ENCODE data around the gene HMGA1. TPM values are rescaled to one million over a fixed set of nuclear protein-coding genes. Genes with fewer than 3 reads are reported as not detected.

The HMGA1 gene
- polyA plus RNA-seq, 1 donor: 123 TPM

DNA sequence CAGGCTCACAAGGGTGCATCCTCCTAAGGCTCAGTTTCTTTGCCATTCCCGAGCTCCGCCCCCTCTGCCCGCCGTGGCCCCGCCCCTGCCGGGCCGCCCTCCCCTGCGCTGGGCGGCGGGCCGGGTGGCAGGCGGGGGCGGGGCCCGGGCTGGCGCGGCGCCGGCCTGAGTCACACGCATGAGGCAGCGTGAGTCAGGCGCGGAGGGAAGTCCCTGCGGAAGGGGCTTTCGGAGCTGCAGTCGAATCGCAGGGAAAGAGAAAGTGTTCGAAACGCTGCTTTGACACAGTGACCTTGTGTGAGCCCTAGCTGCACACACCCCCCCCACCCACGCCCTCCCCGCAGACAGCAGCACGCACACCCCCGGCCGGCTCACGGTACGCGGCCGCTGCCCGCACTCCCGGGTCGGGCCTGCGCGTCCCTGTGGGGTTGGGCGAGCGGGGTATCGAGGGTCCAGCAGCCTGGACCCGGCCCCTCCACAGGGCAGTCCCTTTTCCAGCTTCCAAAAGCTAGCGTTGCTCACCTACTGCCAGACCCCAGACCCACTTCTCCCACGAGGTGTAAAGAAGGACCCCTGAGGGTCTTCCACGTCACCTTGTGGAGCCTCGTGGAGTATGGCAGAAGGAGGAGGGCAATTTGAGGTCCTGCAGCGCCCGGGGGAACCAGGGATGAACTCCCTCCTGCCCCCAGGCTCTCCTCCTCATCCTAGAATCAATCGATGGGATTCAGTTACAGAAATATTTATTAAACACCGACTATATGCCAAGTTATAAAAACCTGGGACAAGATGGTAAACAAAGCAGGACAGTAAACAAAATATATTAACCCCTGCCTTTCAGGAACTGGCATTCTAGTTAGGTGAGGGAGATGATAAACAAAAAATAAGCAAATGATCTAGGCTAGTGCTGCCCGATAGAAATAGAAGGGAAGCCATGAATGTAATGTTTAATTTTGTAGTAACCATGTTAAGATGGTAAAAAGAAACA is 12.4 kb upstream of the HMGA1 start:
- DNase-seq: peak; percentile 90

DNA sequence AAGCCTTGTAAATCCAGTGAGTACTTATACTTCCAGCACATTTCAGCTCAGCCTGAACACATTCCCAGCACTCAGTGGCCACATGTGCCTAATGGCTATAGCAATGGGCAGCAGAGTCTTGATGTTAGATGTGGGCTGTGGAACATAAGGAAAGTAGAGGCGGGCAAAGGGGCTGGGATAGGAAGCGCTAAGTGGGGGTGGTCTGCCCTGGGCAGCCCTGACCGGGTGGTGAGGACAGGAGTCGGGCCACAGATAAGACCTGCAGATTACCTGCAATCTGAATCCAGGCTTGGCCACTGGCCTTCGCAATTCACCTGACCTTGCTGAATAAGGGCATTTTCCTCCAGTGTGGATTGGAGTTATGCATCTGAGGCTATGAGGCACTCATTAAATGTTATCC is 11.1 kb upstream of the HMGA1 start:
- no peak for DNase-seq

DNA sequence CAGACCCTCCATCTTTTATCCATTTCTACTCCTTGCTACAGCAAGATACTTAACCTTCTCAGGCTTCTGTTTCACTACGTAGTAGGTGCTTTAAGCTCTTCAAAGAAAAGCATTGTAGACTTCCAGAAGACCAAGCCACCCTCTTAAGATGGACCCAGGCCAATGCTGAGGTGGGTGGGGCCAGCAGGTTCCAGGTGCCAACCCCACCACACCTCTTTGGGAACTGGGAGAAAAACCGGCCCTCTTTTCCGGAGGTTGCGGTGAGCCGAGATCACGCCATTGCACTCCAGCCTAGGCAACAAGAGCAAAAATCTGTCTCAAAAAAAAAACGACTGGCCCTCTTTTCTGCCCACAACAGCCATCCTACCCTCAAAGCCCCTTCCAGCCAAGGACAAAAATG is 10.6 kb upstream of the HMGA1 start:
- no peak for DNase-seq

DNA sequence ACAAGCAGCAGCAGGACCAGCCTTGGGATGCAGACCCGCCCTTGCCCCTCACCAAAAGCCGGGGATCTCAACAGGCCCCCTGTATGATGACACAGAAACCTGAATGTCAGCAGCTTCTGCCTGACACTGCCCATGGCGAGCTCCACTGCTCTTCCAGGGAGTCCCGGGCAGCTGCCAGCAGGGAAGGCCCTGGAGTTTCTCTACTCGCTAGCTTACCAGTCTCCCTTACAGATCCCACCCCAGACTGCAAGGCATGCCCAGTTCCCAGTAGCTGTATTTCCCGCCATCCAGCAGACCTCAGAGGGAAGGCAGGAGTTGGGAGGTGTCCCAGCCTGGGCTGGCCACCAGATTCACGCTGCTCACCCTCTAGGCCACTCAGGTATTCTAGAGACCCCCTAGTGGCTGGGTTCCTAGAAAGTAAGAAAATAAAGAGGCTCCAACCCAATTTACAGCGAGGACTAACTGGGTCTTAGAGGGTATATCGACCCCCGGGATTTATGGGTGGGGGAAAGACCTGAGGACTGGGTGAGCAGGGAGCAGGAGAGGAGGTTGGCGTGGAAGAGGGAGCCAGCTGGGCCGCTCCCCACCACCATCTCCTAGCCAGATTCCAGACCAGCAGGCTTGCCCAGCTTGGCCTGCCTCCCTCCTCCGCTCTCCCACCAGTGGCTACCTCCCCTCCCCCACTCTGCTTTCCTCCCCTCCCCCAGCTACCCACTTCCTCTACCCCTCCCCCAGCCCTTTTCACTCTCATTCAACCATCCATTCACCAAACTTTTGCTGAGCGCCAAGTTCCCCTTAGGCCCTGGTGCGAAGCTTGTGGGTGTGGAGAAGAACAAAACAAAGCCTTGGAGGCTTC is 9.7 kb upstream of the HMGA1 start:
- no peak for DNase-seq

DNA sequence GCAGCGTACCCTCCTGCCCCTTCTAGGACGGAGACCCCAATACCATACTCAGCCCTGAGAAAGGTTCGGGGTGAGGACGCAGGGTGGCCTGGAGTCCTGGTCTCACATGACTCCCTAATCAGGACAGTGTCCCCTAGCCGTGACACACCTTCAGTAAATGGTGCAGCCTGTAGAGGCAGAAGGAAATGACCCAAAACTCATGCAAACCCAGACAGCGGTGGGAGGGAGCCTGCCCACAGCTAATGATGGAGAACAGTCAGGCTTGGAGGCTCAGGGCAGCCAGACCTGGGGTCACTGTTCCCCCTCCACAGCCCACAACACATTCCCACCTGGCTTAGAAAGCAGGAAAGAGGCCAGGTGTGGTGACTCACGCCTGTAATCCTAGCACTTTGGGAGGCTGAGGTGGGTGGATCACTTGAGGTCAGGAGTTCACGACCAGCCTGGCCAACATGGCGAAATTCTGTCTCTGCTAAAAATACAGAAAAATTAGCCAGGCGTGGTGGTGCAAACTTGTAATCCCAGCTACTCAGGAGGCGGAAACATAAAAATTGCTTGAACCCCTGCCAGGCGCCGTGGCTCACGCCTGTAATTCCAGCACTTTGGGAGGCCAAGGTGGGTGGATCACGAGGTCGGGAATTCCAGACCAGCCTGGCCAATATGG is 8.8 kb upstream of the HMGA1 start:
- DNase-seq: no peak

DNA sequence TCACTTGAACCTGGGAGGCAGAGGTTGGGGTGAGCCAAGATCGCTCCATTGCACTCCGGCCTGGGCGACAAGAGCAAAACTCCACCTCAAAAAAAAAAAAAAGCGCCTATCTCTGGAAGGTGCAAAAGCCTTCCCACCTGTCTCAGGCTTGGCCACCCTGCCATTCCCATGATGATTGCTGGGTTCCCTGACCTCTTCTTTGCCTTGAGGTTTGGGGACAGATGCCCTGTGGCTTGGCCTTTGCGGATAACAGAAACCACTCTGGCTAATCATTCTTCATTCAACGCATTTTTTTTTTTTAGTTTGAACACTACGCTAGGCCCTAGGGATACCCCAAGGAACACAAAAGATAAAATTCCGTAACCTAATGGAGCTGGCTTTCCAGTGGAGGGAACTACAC is 6.8 kb upstream of the HMGA1 start:
- DNase-seq: no peak

DNA sequence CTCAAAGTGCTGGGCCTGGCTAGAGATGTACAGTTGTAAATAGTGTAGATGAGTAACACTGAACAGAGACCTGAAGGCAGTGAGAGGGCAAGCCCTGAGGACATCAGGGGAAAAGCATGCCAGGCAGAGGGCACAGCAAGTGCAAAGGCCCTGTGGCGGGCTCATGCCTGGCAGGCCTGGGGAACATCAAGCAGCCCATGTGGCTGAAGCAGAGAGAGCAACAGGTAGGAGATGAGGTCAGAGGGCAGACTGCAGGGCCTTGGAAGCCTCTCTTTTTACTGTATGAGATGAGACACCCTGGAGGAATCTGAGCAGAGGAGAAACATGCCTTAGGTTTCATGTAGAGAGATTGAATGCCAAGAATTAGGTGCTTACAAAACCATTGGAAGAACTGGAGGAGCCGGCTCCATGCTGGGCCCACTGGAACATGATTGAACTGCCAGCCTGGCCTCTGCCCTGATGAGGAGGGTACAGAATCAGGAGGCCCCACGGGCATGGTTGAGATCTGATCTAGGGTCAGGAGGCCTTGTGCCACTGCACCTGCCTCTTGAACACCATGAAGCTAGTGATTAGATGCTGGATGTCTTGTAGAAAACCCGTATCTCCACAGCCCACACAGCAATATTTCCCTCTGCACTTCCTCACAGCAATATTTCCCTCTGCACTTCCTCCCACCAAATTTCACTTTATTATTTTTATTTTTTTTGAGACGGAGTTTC is 5.9 kb upstream of the HMGA1 start:
- DNase-seq: no peak

DNA sequence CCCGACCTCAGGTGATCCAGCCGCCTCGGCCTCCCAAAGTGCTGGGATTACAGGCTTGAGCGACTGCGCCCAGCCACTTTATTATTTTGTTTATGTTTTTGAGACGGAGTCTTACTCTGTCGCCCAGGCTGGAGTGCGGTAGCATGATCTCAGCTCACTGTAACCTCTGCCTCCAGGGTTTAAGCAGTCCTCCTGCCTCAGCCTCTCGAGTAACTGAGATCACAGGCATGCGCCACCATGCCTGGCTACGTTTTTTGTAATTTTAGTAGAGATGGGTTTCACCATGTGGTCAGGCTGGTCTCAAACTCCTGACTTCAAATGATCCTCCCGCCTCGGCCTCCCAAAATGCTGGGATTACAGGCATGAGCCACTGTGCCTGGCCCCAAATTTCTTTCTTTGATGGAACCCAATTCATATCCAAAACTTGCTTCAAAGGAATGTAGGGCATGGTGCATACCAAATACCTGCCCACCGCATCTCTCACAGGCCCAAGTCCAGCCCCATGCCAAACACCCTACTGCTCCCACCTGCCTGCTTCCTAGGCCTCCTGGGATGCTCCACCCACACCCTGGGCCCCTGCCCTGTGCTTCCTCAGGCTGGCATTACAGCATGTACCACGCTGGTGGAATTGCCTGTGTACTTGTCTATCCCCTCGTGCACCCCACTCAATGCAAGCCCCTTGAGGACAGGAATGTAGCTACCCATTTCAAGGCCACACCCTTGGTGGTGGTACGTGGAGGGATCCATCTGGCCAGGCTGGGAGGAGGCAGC is 4.9 kb upstream of the HMGA1 start:
- no peak for DNase-seq

DNA sequence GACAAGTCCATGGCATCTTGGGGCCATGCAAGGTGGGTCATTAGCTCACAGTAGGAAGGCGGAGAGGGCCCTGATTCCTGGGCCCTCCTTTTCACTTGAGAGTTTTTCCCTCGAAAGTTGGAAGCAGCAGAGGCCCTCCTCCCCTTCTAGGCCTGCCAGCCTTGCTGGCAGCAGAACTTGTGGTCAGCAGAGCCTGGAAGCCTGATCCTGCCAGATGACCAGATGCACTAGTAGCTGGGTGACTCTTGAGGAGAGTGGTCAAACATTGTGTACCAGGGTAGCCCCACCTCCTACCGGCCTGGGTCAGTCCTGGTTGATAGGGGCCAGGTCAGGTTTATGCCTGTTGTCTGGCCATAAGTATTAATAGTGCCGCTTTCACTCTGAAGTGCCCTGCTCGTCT is 3.8 kb upstream of the HMGA1 start:
- no peak for DNase-seq

DNA sequence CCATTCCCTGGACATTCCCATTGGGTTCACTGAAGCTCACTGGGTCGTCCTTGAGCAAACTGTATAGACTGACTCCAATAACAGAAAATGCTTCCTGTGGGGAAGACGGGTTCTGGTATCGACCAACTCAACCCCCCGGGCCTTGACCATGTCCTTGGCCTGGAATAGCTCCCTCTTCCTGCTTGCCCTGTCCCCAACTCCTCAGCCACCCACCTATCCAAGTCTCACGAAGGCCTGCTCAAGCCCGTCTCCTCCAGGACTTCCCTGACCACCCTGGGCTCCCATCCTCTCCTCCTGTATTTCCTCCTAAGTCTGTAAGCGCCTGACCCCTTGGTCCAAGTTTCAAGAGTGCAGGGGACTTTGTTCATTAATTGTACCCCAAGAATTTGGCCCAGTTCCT is 2.8 kb upstream of the HMGA1 start:
- no peak for DNase-seq

DNA sequence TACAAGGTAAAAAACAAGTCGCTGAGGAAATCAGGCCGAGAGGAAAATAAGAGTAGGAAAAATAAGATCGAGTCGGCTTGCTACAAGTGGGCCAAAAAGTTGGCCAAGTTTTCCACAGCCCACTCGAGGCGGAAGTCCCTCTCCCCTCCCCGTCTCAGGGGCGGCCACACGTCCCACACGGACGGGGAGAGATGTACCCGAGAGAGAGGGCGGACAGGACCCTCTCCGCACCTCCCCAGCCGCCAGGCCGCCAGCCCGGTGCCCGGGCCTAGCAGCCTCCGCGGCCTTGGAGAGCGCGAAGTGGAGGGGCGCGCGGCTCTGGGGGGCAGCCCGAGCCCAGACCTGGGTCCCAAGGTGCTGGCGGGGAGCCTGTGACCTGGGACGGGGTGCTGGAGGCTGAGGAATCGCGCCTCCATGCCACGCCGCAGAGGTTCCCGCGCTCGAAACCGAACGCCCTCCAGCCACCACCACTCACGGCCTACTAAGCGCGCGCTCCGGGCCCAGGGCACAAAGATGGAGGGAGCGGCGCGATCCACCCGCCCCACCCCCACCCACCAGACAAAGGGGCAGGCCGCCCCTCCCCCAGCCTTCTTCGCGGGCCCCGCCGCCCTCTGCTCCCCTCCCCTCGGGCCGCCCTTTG is 1.9 kb upstream of the HMGA1 start:
- no peak for DNase-seq

DNA sequence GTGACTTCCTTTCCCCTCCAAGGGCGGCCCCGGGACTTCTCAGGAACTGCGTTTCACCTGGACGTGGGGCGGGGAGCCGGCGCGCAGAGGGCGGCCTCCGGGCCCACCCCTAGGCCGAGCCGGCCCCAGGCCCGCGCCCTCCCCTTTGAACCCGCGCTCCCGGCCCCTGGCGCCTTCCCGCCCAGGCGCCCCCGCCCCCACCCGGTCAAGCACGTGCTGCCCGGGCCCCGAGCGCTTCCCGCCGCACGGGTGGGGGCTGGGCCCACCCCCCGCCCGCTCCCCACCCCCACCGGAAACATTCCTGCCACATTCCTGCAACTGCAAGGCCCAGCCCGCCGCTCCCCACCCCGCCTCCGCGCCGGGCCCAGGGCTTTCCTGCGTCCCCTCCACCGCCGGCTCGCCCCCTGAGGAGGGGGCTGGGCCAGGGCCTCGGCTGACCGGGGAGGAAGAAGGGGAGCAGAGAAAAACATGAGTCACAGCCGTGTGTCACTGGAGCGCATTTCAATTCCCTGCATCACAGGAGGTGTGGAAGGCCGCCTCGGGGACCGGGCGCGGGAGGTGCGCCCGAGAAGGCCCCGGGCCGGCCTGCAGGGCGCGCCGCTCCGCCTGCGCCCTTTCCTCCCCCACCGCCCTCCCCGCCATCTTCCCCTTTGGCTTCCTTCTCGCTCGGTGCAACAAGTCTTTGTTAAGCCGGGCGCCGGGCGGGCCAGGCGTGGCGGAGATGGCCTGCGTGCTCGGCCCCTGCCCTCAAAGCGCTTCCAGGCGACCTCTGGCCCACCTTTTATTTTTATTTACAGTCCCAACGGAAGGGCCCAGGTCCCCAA is 1.2 kb upstream of the HMGA1 start:
- DNase-seq: no peak

DNA sequence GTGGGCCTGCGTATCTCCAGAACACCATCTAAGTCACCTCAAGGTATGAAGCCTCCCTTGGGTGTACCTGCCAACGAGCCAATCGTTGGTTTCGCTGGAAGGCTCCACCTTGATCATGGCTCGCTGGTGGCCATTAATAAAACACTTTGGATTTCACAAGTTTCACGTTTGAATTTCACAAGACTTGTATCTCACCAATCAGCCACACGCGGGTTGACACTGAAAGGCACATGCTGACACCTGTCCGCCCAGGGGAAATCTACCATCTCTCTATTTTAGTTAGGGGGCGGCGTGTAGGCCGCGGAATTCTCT is 586 bp upstream of the HMGA1 start:
- DNase-seq: no peak

DNA sequence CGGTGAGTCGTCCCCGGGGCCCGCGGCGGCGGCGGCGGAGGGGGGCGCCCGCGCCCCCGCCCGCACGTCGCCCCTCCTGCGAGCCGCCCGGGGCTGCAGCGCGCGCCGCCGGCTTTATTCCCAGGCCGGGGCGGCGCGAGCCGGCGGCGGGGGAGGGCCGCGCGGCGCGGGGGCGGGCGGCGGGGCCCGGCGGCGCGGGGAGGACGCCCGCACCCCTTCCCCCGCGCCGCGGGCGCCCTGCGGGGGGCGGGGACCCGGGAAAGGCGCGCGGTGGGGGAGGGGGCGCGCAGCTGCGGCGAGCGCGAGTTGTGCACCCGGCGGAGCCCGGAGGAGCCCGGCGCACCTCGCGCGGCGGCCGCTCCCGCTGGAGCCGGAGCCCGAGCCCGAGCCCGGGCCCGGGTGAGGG is 646 bp downstream of the HMGA1 start:
- no peak for DNase-seq

DNA sequence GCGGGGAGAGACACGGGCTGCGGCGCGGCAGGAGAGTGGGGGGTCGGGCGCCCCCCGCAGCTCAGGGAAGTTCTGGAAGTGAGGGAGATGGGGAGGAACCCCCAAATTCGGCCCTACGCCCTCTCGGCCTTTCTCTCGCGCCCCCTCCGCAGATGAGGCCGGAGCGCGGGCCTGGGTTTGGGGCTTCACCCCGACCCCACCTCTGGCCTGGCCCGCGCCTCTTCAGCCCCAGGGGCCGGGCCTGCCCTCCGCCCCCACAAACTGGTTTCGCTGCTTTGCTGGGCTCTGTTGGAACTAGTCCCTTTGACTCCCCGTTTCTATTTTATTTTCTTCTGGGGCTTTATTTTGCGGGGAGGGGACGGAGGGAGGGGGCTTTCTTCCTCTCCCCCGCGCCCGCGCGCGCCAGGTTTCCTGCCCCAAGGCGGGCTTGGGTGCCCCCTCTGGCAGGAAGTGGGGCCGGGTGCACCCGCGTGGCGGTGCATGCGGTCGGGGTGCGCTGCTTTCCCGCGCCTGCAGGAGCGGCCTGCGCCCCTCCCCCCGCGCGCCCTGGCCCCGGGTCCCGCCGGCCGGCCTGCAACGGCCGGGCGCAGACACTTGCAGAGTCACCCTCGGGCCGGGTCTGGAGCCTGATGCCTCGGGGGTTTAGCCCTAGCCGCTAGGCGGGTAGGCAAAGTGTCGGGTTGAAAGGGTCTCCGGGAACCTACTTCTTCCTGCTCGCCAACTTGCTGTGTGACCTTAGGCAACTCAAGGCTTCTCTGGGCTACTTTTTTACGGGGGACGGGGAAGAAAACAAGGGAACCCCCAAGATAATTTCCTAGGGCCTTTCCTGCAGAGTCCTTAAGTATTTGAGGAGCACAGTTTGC is 1.3 kb downstream of the HMGA1 start:
- DNase-seq: no peak

DNA sequence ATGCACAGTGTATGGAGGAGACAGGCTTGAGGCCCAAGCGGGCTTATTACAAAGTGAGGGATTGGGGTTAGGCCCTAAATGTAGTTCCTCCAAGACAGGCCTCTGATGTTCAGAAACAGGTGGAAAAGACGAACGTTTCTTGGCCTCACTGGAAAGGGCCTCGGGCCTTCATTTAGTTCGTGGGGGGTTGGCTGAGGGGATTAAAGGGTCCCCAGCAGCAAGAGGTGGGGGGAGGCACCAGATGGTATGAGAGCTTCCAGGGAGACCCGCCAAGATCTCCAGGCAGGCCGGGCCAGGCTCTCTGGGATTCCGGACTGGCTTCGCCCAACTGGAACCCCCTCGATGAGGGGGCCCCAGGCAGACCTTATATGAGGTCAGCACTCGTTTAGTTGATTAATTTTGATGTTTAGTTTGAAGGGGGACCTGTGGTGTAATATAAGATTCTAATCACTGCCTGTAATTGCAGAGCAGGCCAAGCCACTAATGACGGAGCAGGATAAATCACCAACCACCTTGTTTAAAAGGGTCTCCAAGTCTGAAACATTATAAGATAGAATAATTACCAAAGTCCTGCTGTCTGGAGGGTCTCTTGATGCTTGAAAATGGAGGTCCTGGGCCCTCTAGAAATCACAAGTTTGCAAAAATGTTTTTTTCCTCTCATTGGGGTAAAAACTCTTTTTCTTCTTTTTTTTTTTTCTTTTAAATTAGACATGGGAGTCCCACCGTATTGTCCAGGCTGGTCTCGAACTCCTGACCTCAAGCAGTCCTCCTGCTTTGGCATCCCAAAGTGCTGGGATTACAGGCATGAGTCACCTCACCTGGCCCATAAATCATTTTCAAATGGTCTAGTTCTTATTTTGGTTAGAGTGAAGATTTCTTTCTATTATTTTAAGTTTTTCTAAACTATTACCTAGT is 2.2 kb downstream of the HMGA1 start:
- DNase-seq: no peak

DNA sequence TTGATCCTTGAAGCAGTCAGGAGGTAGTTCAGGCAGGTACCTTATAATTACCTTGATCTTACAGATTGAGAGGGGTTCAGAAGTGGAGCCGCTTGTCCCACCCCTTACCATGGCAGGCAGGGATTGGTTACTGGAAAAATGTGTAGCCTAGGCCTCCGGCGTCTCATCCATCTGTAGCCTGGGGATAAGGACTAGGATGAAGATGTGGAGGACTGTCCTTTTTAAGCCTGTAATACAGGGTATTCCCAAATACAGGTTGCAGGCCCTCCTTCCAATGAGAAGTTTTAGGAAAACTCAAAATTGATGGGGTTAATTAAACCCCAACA is 2.8 kb downstream of the HMGA1 start:
- DNase-seq: no peak

DNA sequence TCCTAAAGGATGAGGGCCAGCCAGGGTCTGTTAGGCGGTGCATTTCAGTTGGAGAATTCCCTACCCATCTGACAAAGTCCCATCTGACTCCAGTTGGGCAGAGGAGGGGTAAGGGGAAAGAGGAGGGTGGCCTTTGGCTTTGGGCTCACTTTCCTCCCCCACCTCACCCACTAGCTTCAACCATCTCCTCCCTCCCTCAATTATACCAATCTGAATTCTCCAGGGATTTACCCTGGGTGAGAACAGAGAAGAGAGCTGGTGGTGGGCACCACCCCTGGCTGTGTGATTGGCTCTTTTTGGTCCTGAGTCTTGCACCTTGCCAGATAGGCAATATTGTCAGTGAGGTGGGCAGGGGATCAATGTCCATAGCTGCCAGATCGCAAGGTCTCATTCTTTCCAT is 3.2 kb downstream of the HMGA1 start:
- DNase-seq: no peak

All from hindlimb muscle (tissue), 1 donor.